Measurements from ENCODE around the gene GDNF. TPM values are rescaled to one million over a fixed set of nuclear protein-coding genes. Genes with fewer than 3 reads are reported as not detected.
"Not testable (repeated sequence)": the region's sequence is repeated elsewhere in the genome, so short reads cannot be mapped to it uniquely, and the experiment has no call there.

GDNF gene
- total and polyA plus RNA-seq, 3 experiments from 2014 or later, result not detected

DNA sequence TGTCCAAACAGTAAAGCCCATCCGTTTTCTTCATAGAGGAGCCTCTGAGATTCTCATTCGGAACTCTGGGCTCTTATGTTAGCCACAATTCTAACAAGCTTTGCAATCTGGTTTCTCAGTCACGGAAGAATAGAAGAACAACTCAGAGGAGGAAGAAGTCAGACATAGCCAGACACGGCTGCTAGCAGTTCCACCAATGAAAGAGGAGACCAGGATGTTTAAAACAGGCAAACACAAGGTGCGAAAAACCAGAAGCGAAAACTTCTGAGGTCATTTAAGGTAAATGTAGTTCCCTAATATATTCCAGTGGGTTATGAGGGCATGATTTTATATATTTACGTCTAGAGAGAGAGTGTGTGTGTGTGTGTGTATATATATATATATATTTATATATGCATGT, 34.1 kb upstream of the GDNF start:
- Mint-ChIP-seq H3K9me3 (peaks cover 0 to 2% (median 0%) of the 10 kb centered on the region in 5 donors), H3K27me3 (peaks cover 6 to 8% of the 10 kb centered on the region in 2 donors), H3K4me3 (no peak overlapping the region), H3K36me3 (no peaks in the 10 kb centered on the region), H3K27ac (no peak overlapping the region), H3K4me1 (no peaks in the 10 kb centered on the region)
- POLR2A ChIA-PET, result no interaction called here
- no peaks in the 10 kb centered on the region for H3K27me3 ChIP-seq (ENCODE audit: insufficient read depth, low read length, poor library complexity, severe bottlenecking)
- CTCF ChIA-PET, result no interaction called here
- H3K4me3 ChIP-seq (ENCODE audit: low read length), result no peak overlapping the region
- no peak for DNase-seq
- no peaks in the 10 kb centered on the region for H3K4me1 ChIP-seq (ENCODE audit: insufficient read depth, low read length)
- no peaks in the 10 kb centered on the region for H3K36me3 ChIP-seq (ENCODE audit: insufficient read depth, low read length)
- H3K27ac ChIP-seq (ENCODE audit: low read depth, low read length), result no peak overlapping the region
- no peaks in the 10 kb centered on the region for H3K9me3 ChIP-seq (ENCODE audit: low read length)

GRCh38 chr5:37871023-37871815, 31.4 kb upstream of the GDNF start:
- Histone ChIP-seq H3K4me1 (ENCODE audit: insufficient read depth, low read length) (no peaks in the 10 kb centered on the region), H3K27me3 (ENCODE audit: insufficient read depth, low read length, poor library complexity, severe bottlenecking) (no peaks in the 10 kb centered on the region), H3K36me3 (ENCODE audit: insufficient read depth, low read length) (no peaks in the 10 kb centered on the region), H3K9me3 (ENCODE audit: low read length) (no peaks in the 10 kb centered on the region), H3K27ac (ENCODE audit: low read depth, low read length) (no peak overlapping the region), H3K4me3 (ENCODE audit: low read length) (no peak overlapping the region)
- Mint-ChIP-seq H3K4me1 (no peaks in the 10 kb centered on the region), H3K4me3 (no peak overlapping the region), H3K9me3 (peaks cover 0 to 2% (median 0%) of the 10 kb centered on the region in 5 donors), H3K36me3 (no peaks in the 10 kb centered on the region), H3K27me3 (peaks cover 5 to 11% of the 10 kb centered on the region in 2 donors), H3K27ac (no peak overlapping the region)
- CTCF ChIA-PET, result no interaction called here
- no peak for DNase-seq
- POLR2A ChIA-PET, result no interaction called here

GRCh38 chr5:37869216-37869615, 29.4 kb upstream of the GDNF start:
- Histone ChIP-seq H3K4me3 (ENCODE audit: low read length) (no peak overlapping the region), H3K27ac (ENCODE audit: low read depth, low read length) (no peak overlapping the region), H3K36me3 (ENCODE audit: insufficient read depth, low read length) (no peaks in the 10 kb centered on the region), H3K9me3 (ENCODE audit: low read length) (no peaks in the 10 kb centered on the region), H3K27me3 (ENCODE audit: insufficient read depth, low read length, poor library complexity, severe bottlenecking) (no peaks in the 10 kb centered on the region), H3K4me1 (ENCODE audit: insufficient read depth, low read length) (no peaks in the 10 kb centered on the region)
- POLR2A ChIA-PET, result no interaction called here
- Mint-ChIP-seq H3K27ac (no peak overlapping the region), H3K36me3 (no peaks in the 10 kb centered on the region), H3K4me1 (no peaks in the 10 kb centered on the region), H3K4me3 (no peak overlapping the region), H3K9me3 (peaks cover 0 to 2% (median 0%) of the 10 kb centered on the region in 5 donors), H3K27me3 (peaks cover 9 to 18% of the 10 kb centered on the region in 2 donors)
- DNase-seq, result no peak
- CTCF ChIA-PET, result no interaction called here

DNA sequence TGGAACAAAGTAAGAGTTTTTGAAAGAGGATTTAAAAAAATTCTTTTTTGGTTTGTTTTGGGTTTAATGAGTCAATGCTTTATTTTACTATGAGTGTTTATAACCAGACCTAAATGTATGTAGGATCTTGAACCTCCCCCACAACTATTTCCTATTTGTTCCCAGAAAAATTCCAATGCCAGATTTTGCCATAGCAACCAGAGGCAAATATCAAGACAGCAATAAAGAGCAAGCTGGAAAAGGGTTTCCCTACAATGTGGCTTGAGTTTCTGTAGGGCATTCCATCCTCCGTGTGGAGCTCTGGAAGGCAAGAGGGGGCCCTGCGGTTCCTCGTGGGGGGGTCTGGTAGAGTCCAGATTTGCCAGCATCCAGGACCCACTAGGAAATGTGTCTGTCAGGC, 27.8 kb upstream of the GDNF start:
- POLR2A ChIA-PET, result no interaction called here
- H3K27ac ChIP-seq (ENCODE audit: low read depth, low read length), result no peak overlapping the region
- CTCF ChIA-PET, result no interaction called here
- H3K4me1 ChIP-seq (ENCODE audit: insufficient read depth, low read length), result no peaks in the 10 kb centered on the region
- no peak overlapping the region for H3K4me3 Mint-ChIP-seq
- H3K36me3 ChIP-seq (ENCODE audit: insufficient read depth, low read length), result no peaks in the 10 kb centered on the region
- H3K27me3 ChIP-seq (ENCODE audit: insufficient read depth, low read length, poor library complexity, severe bottlenecking), result no peaks in the 10 kb centered on the region
- H3K9me3 ChIP-seq (ENCODE audit: low read length), result no peaks in the 10 kb centered on the region
- H3K36me3 Mint-ChIP-seq, result no peaks in the 10 kb centered on the region
- H3K4me1 Mint-ChIP-seq, result no peaks in the 10 kb centered on the region
- H3K27ac Mint-ChIP-seq, result no peak overlapping the region
- H3K4me3 ChIP-seq (ENCODE audit: low read length), result no peak overlapping the region
- H3K9me3 Mint-ChIP-seq, result no peaks in the 10 kb centered on the region
- H3K27me3 Mint-ChIP-seq, result peaks cover 11 to 18% of the 10 kb centered on the region in 2 donors
- DNase-seq, result no peak

DNA sequence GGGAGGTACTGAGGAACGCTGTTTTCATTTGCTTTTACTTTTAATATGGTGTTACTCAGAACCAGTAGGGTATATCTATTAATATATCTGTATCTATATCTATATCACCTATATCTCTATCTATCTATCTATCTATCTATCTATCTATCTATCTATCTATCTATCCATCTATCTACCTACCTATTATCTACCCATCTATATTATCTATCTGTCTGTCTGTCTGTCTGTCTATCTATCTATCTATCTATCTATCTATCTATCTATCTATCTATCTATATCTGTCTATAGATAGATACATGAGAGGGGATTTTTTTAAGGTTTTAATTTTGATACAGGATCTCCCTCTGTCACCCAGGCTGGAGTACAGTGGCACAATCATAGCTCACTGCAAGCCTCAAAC, 23.1 kb upstream of the GDNF start:
- H3K4me1 ChIP-seq (ENCODE audit: insufficient read depth, low read length); H3K9me3 ChIP-seq (ENCODE audit: low read length); H3K27ac Mint-ChIP-seq; DNase-seq; H3K36me3 Mint-ChIP-seq; H3K9me3 Mint-ChIP-seq; H3K4me1 Mint-ChIP-seq; H3K27me3 ChIP-seq (ENCODE audit: insufficient read depth, low read length, poor library complexity, severe bottlenecking); CTCF ChIA-PET; POLR2A ChIA-PET; H3K4me3 ChIP-seq (ENCODE audit: low read length); H3K4me3 Mint-ChIP-seq; H3K36me3 ChIP-seq (ENCODE audit: insufficient read depth, low read length); H3K27ac ChIP-seq (ENCODE audit: low read depth, low read length): not testable (repeated sequence)
- H3K27me3 Mint-ChIP-seq, result peaks cover 8 to 16% of the 10 kb centered on the region in 2 donors

- H3K9me3 Mint-ChIP-seq, result peaks cover 0 to 4% (median 0%) of the 10 kb centered on the region in 5 donors
- ChIA-PET POLR2A (no interaction called here), CTCF (no interaction called here)
- no peaks in the 10 kb centered on the region for H3K36me3 ChIP-seq (ENCODE audit: insufficient read depth, low read length)
- H3K4me3 Mint-ChIP-seq, result no peak overlapping the region
- no peaks in the 10 kb centered on the region for H3K9me3 ChIP-seq (ENCODE audit: low read length)
- H3K4me1 ChIP-seq (ENCODE audit: insufficient read depth, low read length), result no peaks in the 10 kb centered on the region
- no peak overlapping the region for H3K4me3 ChIP-seq (ENCODE audit: low read length)
- H3K36me3 Mint-ChIP-seq, result no peaks in the 10 kb centered on the region
- H3K27ac ChIP-seq (ENCODE audit: low read depth, low read length), result no peak overlapping the region
- H3K27ac Mint-ChIP-seq, result no peak overlapping the region
- DNase-seq, result no peak
- H3K4me1 Mint-ChIP-seq, result no peaks in the 10 kb centered on the region
- H3K27me3 ChIP-seq (ENCODE audit: insufficient read depth, low read length, poor library complexity, severe bottlenecking), result no peaks in the 10 kb centered on the region
- peaks cover 8 to 14% of the 10 kb centered on the region in 2 donors for H3K27me3 Mint-ChIP-seq
Observed at GRCh38 chr5:37860206-37860605, 20.4 kb upstream of the GDNF start.

DNA sequence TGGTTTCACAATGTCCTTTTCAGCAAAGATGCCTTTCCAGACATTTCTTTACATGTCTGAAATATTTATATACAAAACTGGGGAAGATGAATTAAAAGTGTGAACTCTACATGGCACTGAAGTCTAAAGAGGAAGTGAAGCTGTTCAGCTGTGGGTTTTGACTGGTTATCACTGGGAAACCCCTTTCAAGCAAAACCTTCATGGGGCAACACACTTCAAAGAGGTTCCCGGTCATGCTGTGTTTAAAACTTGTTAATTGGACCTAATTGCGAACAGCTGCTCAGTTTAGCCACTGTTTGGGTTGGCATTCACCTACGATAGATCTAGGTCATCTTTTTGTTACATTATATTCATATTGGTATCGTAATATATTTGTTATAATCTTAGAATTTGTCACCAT, 20.0 kb upstream of the GDNF start:
- peaks cover 7 to 14% of the 10 kb centered on the region in 2 donors for H3K27me3 Mint-ChIP-seq
- no peak for DNase-seq
- Histone ChIP-seq H3K4me3 (ENCODE audit: low read length) (no peak overlapping the region), H3K27ac (ENCODE audit: low read depth, low read length) (no peak overlapping the region), H3K36me3 (ENCODE audit: insufficient read depth, low read length) (no peaks in the 10 kb centered on the region), H3K9me3 (ENCODE audit: low read length) (no peaks in the 10 kb centered on the region), H3K4me1 (ENCODE audit: insufficient read depth, low read length) (no peaks in the 10 kb centered on the region), H3K27me3 (ENCODE audit: insufficient read depth, low read length, poor library complexity, severe bottlenecking) (no peaks in the 10 kb centered on the region)
- no peak overlapping the region for H3K27ac Mint-ChIP-seq
- ChIA-PET POLR2A (no interaction called here), CTCF (no interaction called here)
- H3K4me1 Mint-ChIP-seq, result no peaks in the 10 kb centered on the region
- no peaks in the 10 kb centered on the region for H3K36me3 Mint-ChIP-seq
- no peak overlapping the region for H3K4me3 Mint-ChIP-seq
- peaks cover 0 to 4% (median 0%) of the 10 kb centered on the region in 5 donors for H3K9me3 Mint-ChIP-seq

DNA sequence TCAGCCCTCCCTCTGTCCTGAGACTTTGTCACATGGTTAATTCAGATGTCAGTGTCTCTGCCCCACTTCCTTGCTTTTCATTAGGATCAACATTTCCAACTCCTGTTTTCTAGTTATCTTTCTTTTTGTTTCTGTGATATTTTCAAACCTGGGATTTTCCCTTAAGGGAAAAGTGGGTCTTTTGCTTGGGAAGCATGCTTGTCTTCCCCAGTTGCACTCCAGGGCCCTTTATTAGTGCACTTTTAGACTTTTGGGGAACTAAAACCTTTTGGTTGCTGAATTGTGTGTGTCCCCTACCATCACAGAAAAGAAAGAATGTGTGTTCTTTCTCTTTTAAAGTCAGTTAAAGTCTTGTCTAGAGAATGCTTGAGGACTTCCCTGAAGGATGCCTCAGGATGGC, 18.4 kb upstream of the GDNF start:
- Mint-ChIP-seq H3K9me3 (peaks cover 0 to 4% (median 0%) of the 10 kb centered on the region in 5 donors), H3K27ac (no peak overlapping the region), H3K36me3 (no peaks in the 10 kb centered on the region), H3K4me3 (no peak overlapping the region), H3K4me1 (no peaks in the 10 kb centered on the region), H3K27me3 (peaks cover 0 to 10% of the 10 kb centered on the region in 2 donors)
- Histone ChIP-seq H3K4me3 (ENCODE audit: low read length) (no peak overlapping the region), H3K36me3 (ENCODE audit: insufficient read depth, low read length) (no peaks in the 10 kb centered on the region), H3K27ac (ENCODE audit: low read depth, low read length) (no peak overlapping the region), H3K9me3 (ENCODE audit: low read length) (no peaks in the 10 kb centered on the region), H3K4me1 (ENCODE audit: insufficient read depth, low read length) (no peaks in the 10 kb centered on the region), H3K27me3 (ENCODE audit: insufficient read depth, low read length, poor library complexity, severe bottlenecking) (no peaks in the 10 kb centered on the region)
- ChIA-PET POLR2A (no interaction called here), CTCF (no interaction called here)
- no peak for DNase-seq
